GM12878 (cell line): Measurements from ENCODE around the gene TNXB. TPM values are rescaled to one million over a fixed set of nuclear protein-coding genes. Genes with fewer than 3 reads are reported as not detected.

ENCODE experiments used
- ATAC-seq: fragments of 200-7000 bp; cut with Tn5 transposase; 3 replicates; pipeline ENCODE4 v1.9.1; 2020; ENCODE audit warnings: mild to moderate bottlenecking, moderate library complexity
- BruUV-seq: library from RNA; stranded (reverse); fragments of 400-500 nt; replicated peaks from 2 replicates; lab custom pipeline; 2021; lab: Mats Ljungman, UMichigan
- CTCF ChIA-PET: fragments of 300-600 bp; sonication (Branson Sonifier 250); formaldehyde crosslinking; extraction: SDS; loops from one replicate; lab custom pipeline; 2021; ENCODE audit warnings: inconsistent platforms; lab: Yijun Ruan, JAX
- POLR2A ChIA-PET: fragments of 350-600 bp; formaldehyde crosslinking; extraction: SDS; loops from one replicate; lab custom pipeline; 2021; ENCODE audit warnings: inconsistent platforms; lab: Charles Lee
- RAD21 ChIA-PET: fragments of 300-600 bp; sonication (Branson Sonifier 250); formaldehyde crosslinking; loops from one replicate; lab custom pipeline; 2023; ENCODE audit warnings: antibody characterized with exemption; ENCODE audit not compliant: unreplicated experiment; lab: Charles Lee
- SMC1A ChIA-PET: fragments of 300-600 bp; sonication (Branson Sonifier 250); formaldehyde crosslinking; loops from one replicate; lab custom pipeline; 2023; ENCODE audit not compliant: unreplicated experiment, uncharacterized antibody; lab: Charles Lee
- DNase-seq: peaks from one replicate; pipeline ENCODE4 v3.0.0-alpha.2; 2011; ENCODE audit warnings: low read depth, low spot score
- FAIRE-seq: peaks from 3 replicates; lab custom pipeline; 2011; peaks lifted over from hg19 to GRCh38; lab: Jason Lieb, UNC
- H2AFZ ChIP-seq: 2 replicates; pipeline ENCODE4 v1.6.0; 2011; ENCODE audit warnings: low read depth, low read length, control low read depth; ENCODE audit not compliant: control insufficient read depth
- H3K27ac ChIP-seq: 2 replicates; pipeline ENCODE4 v1.5.1; 2011; ENCODE audit warnings: control low read depth; ENCODE audit not compliant: control insufficient read depth, insufficient read depth
- H3K27me3 ChIP-seq, 2 experiments: replicated peaks in 1 of 2; 2 replicates each; pipeline versions ENCODE4 v1.6.0 to v1.6.1; 2011; ENCODE audit warnings: low read length in 1 of 2; ENCODE audit not compliant: control insufficient read depth in 2 of 2, insufficient read depth in 2 of 2
- H3K36me3 ChIP-seq, 2 experiments: 2 replicates each; pipeline ENCODE4 v1.5.1; 2011; ENCODE audit warnings: low read length in 1 of 2; ENCODE audit not compliant: control insufficient read depth in 2 of 2, insufficient read depth in 2 of 2
- H3K4me1 ChIP-seq: 2 replicates; pipeline ENCODE4 v1.6.1; 2011; ENCODE audit warnings: mild to moderate bottlenecking, low read length, moderate library complexity, mixed read lengths; ENCODE audit not compliant: control insufficient read depth, insufficient read depth
- H3K4me2 ChIP-seq: 2 replicates; pipeline ENCODE4 v1.6.0; 2011; ENCODE audit warnings: control low read depth; ENCODE audit not compliant: control insufficient read depth, insufficient read depth
- H3K4me3 ChIP-seq: fragments of 200-600 bp; sonication (generic); 2 replicates; pipeline ENCODE4 v1.5.1; 2016
- H3K79me2 ChIP-seq: 2 replicates; pipeline ENCODE4 v1.6.0; 2011; ENCODE audit warnings: low read length; ENCODE audit not compliant: control insufficient read depth, insufficient read depth
- H3K9ac ChIP-seq: 2 replicates; pipeline ENCODE4 v1.8.0; 2011; ENCODE audit warnings: low read length, control low read depth, mixed read lengths; ENCODE audit not compliant: control insufficient read depth, insufficient read depth
- H3K9me3 ChIP-seq: replicated peaks from 3 replicates; pipeline ENCODE4 v1.5.1; 2011; ENCODE audit warnings: mild to moderate bottlenecking, low read length; ENCODE audit not compliant: control insufficient read depth, insufficient read depth
- H4K20me1 ChIP-seq: 2 replicates; pipeline ENCODE4 v1.6.0; 2011; ENCODE audit not compliant: control insufficient read depth, insufficient read depth
- ASH2L ChIP-seq: fragments of 300-600, 200-600 bp; sonication (generic); IDR thresholded peaks from 2 replicates; pipeline ENCODE4 v1.6.1; 2017; ENCODE audit warnings: low read depth, mild to moderate bottlenecking, borderline replicate concordance
- BHLHE40 ChIP-seq, 2 experiments: fragments of 450-650 bp in 1 of 2; IDR thresholded peaks; 2 replicates each; pipeline ENCODE4 v1.6.1; 2011 to 2017; ENCODE audit warnings: low read depth in 2 of 2, borderline replicate concordance in 1 of 2, improper control_type of control experiment in 1 of 2, low read length in 1 of 2, mild to moderate bottlenecking in 1 of 2
- CBFB ChIP-seq: IDR thresholded peaks from 2 replicates; pipeline ENCODE4 v1.6.1; 2016; ENCODE audit warnings: antibody characterized with exemption, low read depth
- CHD4 ChIP-seq: fragments of 200-600 bp; sonication (generic); IDR thresholded peaks from 2 replicates; pipeline ENCODE4 v1.6.1; 2016; ENCODE audit warnings: mild to moderate bottlenecking
- DPF2 ChIP-seq: fragments of 450-650 bp; IDR thresholded peaks from 2 replicates; pipeline ENCODE4 v1.6.1; 2017; ENCODE audit warnings: mild to moderate bottlenecking
- FOS ChIP-seq: IDR thresholded peaks from 3 replicates; pipeline ENCODE4 v1.6.1; 2011; ENCODE audit warnings: borderline replicate concordance; ENCODE audit not compliant: insufficient read length; ENCODE audit errors: extremely low read depth
- JUND ChIP-seq: IDR thresholded peaks from 2 replicates; pipeline ENCODE4 v1.6.1; 2012; ENCODE audit warnings: low read depth, mild to moderate bottlenecking, low read length, improper control_type of control experiment, moderate library complexity
- LARP7 ChIP-seq: fragments of 450-650 bp; IDR thresholded peaks from 2 replicates; pipeline ENCODE4 v1.6.1; 2017; ENCODE audit warnings: mild to moderate bottlenecking
- NR2C2 ChIP-seq: IDR thresholded peaks from 2 replicates; pipeline ENCODE4 v1.6.1; 2011; ENCODE audit warnings: borderline replicate concordance, low read depth; ENCODE audit not compliant: control insufficient read depth, insufficient read length
- SREBF1 ChIP-seq: IDR thresholded peaks from 2 replicates; pipeline ENCODE4 v1.6.1; 2012; ENCODE audit warnings: mild to moderate bottlenecking, low read length
- ZZZ3 ChIP-seq: IDR thresholded peaks from 2 replicates; pipeline ENCODE4 v1.6.1; 2011; ENCODE audit warnings: low read depth; ENCODE audit not compliant: control insufficient read depth, insufficient read length
- WGBS: methylation state at CpG from one replicate; pipeline ENCODE4 v1.1.6; 2016; ENCODE audit warnings: low lambda C conversion rate; ENCODE audit not compliant: insufficient replicate concordance, insufficient coverage; ENCODE audit errors: missing lambda C conversion rate; 5-methylcytosine and 5-hydroxymethylcytosine counted together
- in situ Hi-C: fragments of 300-500 bp; cut with MboI; formaldehyde crosslinking; loops from 9 replicates; pipeline ENCODE4 v1.14.3; 2018; ENCODE audit warnings: mixed read lengths
- intact Hi-C: fragments of 100-400 bp; cut with micrococcal nuclease; formaldehyde crosslinking; loops from one replicate; pipeline ENCODE4 v1.14.2; 2022; ENCODE audit not compliant: unreplicated experiment
- polyA plus RNA-seq, 11 experiments: library from polyadenylated mRNA; depleted of rRNA in 4 of 11; unstranded in 6 of 11; stranded (reverse) in 5 of 11; fragments of >200 nt; fragmentation: Nextera tagmentation in 4 of 11; fragmentation: Illumina TruSeq in 1 of 11; extraction: Ambion mirVana in 4 of 11; extraction: Trizol in 1 of 11; gene quantifications; 1 replicate in 1 of 11; 2 replicates in 10 of 11; pipeline versions ENCODE4 v1.2.1 to v1.2.3, GENCODE V29; 2011 to 2016; ENCODE audit warnings: inconsistent platforms in 2 of 11, missing spikeins in 2 of 11, low read depth in 1 of 11
- total RNA-seq, 4 experiments: library from RNA; depleted of rRNA in 3 of 4; stranded (reverse); fragments of >200 nt in 3 of 4; fragmentation: Illumina TruSeq in 1 of 4; extraction: Trizol in 1 of 4; gene quantifications; 2 replicates each; pipeline versions ENCODE4 v1.2.1 to v1.2.3, GENCODE V29; 2013 to 2021
- TF ChIP-seq, protein P1 (sequence below), 3 experiments: IDR thresholded peaks in 2 of 3; conservative IDR thresholded peaks in 1 of 3; 2 replicates each; pipeline ENCODE4 v1.5.1; 2011; ENCODE audit warnings: low read depth in 3 of 3, low read length in 3 of 3, mild to moderate bottlenecking in 3 of 3, control low read depth in 2 of 3, moderate library complexity in 2 of 3, inconsistent platforms in 1 of 3, mixed read lengths in 1 of 3; ENCODE audit not compliant: control insufficient read depth in 2 of 3, insufficient read depth in 1 of 3; ENCODE audit errors: extremely low read depth in 1 of 3
- TF ChIP-seq, protein P2 (sequence below): IDR thresholded peaks from 2 replicates; pipeline ENCODE4 v1.6.1; 2011; ENCODE audit warnings: mild to moderate bottlenecking, low read depth, low read length, moderate library complexity; ENCODE audit not compliant: insufficient replicate concordance
- TF ChIP-seq, protein P3 (sequence below): fragments of 450-650 bp; IDR thresholded peaks from 2 replicates; pipeline ENCODE4 v1.6.1; 2016; ENCODE audit warnings: mild to moderate bottlenecking
- TF ChIP-seq, protein P4 (sequence below): fragments of 450-650 bp; IDR thresholded peaks from 2 replicates; pipeline ENCODE4 v1.6.1; 2017; ENCODE audit warnings: mild to moderate bottlenecking, moderate library complexity

TNXB gene
- total and polyA plus RNA-seq, 10 of the 15 experiments (the other 5 are each of a cell fraction or from before 2014, with no cell fraction given): 0.03 to 2.5 (median 0.68) TPM; not detected in 2

DNA sequence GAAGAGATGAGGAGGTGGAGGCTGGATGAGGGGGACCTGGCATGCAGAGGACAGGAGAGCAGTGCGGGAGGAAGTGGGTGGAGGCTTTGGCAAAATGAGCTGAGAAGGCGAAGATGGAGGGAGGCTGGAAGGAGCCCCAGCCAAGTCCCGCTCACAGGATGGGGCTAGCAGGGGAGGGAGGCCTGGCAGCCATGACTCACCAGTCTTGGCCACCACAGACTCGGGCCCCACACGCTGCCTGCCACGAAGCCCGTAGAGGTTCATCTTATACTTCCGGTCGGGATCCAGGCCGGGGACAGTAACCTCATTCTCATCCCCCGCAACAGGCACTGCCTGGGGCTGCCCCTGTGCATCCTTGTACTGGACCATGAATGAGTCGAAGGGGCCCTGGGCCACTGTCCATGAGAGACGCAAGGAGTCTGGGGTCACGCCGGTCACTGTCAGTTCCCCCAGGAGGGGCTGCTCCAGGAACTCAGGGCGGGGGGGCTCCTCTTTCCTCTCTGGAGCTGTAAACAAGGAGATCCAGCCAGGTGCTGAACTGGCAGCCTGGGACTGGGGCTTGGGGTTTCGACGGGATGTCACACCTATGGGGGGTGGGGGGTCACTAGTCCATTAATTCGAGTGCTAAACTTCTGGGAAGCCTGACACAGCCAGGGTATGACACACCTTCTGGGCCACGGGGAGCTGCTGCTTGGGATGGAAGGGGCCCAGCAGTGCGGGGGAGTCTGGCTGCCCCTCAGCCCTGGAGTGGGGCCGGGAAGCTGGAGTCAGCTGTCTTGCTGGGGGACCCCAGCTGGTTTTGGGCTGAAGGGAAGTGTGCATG, 27.8 kb downstream of the TNXB start:
- FAIRE-seq (no peak), ATAC-seq (no peak), DNase-seq (no peak)
- ChIA-PET POLR2A (no interaction called here), SMC1A (no interaction called here), RAD21 (no interaction called here), CTCF (no interaction called here)
- H3K27ac ChIP-seq: no peak overlapping the region
- no peaks in the 10 kb centered on the region for H3K36me3 ChIP-seq
- no peaks in the 10 kb centered on the region for H3K9me3 ChIP-seq
- H3K4me3 ChIP-seq: no peak overlapping the region
- H3K79me2 ChIP-seq: no peaks in the 10 kb centered on the region
- no TSS peak for BruUV-seq
- in situ Hi-C loops (no loop called here), intact Hi-C loops (no loop called here)
- peaks cover 6% of the 10 kb centered on the region for H3K4me1 ChIP-seq
- H3K9ac ChIP-seq: no peak overlapping the region
- H4K20me1 ChIP-seq: no peaks in the 10 kb centered on the region
- H3K27me3 ChIP-seq: peaks cover 3 to 8% of the 10 kb centered on the region in 2 experiments; a peak in 3 of 4 replicates
- H2AFZ ChIP-seq: no peak overlapping the region
- WGBS: 45% methylated on average over 22 of the region's 22 CpGs
- no peak overlapping the region for H3K4me2 ChIP-seq
- no peak for TF ChIP-seq CHD4
- TF ChIP-seq ASH2L: no peak
- TF ChIP-seq DPF2: no peak
- TF ChIP-seq LARP7: no peak
- TF ChIP-seq, protein P1, sequence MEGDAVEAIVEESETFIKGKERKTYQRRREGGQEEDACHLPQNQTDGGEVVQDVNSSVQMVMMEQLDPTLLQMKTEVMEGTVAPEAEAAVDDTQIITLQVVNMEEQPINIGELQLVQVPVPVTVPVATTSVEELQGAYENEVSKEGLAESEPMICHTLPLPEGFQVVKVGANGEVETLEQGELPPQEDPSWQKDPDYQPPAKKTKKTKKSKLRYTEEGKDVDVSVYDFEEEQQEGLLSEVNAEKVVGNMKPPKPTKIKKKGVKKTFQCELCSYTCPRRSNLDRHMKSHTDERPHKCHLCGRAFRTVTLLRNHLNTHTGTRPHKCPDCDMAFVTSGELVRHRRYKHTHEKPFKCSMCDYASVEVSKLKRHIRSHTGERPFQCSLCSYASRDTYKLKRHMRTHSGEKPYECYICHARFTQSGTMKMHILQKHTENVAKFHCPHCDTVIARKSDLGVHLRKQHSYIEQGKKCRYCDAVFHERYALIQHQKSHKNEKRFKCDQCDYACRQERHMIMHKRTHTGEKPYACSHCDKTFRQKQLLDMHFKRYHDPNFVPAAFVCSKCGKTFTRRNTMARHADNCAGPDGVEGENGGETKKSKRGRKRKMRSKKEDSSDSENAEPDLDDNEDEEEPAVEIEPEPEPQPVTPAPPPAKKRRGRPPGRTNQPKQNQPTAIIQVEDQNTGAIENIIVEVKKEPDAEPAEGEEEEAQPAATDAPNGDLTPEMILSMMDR (IDR thresholded peaks at IDR 0.05 in 2 of 3, conservative IDR thresholded peaks at IDR 0.05 in 1 of 3; ENCODE audit: control insufficient read depth in 2 of 3, extremely low read depth in 1 of 3, insufficient read depth in 1 of 3, low read depth in 3 of 3, low read length in 3 of 3): no peak
- TF ChIP-seq BHLHE40 (IDR thresholded peaks at IDR 0.05; ENCODE audit: borderline replicate concordance in 1 of 2, low read depth in 2 of 2, low read length in 1 of 2): no peak
- TF ChIP-seq FOS: no peak
- no peak for TF ChIP-seq SREBF1
- TF ChIP-seq, protein P2, sequence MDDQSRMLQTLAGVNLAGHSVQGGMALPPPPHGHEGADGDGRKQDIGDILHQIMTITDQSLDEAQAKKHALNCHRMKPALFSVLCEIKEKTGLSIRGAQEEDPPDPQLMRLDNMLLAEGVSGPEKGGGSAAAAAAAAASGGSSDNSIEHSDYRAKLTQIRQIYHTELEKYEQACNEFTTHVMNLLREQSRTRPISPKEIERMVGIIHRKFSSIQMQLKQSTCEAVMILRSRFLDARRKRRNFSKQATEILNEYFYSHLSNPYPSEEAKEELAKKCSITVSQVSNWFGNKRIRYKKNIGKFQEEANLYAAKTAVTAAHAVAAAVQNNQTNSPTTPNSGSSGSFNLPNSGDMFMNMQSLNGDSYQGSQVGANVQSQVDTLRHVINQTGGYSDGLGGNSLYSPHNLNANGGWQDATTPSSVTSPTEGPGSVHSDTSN: no peak
- no peak for TF ChIP-seq CBFB
- TF ChIP-seq ZZZ3: no peak
- TF ChIP-seq, protein P3, sequence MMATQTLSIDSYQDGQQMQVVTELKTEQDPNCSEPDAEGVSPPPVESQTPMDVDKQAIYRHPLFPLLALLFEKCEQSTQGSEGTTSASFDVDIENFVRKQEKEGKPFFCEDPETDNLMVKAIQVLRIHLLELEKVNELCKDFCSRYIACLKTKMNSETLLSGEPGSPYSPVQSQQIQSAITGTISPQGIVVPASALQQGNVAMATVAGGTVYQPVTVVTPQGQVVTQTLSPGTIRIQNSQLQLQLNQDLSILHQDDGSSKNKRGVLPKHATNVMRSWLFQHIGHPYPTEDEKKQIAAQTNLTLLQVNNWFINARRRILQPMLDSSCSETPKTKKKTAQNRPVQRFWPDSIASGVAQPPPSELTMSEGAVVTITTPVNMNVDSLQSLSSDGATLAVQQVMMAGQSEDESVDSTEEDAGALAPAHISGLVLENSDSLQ: no peak
- TF ChIP-seq JUND: no peak
- TF ChIP-seq, protein P4, sequence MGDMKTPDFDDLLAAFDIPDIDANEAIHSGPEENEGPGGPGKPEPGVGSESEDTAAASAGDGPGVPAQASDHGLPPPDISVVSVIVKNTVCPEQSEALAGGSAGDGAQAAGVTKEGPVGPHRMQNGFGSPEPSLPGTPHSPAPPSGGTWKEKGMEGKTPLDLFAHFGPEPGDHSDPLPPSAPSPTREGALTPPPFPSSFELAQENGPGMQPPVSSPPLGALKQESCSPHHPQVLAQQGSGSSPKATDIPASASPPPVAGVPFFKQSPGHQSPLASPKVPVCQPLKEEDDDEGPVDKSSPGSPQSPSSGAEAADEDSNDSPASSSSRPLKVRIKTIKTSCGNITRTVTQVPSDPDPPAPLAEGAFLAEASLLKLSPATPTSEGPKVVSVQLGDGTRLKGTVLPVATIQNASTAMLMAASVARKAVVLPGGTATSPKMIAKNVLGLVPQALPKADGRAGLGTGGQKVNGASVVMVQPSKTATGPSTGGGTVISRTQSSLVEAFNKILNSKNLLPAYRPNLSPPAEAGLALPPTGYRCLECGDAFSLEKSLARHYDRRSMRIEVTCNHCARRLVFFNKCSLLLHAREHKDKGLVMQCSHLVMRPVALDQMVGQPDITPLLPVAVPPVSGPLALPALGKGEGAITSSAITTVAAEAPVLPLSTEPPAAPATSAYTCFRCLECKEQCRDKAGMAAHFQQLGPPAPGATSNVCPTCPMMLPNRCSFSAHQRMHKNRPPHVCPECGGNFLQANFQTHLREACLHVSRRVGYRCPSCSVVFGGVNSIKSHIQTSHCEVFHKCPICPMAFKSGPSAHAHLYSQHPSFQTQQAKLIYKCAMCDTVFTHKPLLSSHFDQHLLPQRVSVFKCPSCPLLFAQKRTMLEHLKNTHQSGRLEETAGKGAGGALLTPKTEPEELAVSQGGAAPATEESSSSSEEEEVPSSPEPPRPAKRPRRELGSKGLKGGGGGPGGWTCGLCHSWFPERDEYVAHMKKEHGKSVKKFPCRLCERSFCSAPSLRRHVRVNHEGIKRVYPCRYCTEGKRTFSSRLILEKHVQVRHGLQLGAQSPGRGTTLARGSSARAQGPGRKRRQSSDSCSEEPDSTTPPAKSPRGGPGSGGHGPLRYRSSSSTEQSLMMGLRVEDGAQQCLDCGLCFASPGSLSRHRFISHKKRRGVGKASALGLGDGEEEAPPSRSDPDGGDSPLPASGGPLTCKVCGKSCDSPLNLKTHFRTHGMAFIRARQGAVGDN: no peak
- no peak for TF ChIP-seq NR2C2
